Measurements from ENCODE around the gene DCTD.

DCTD gene

GRCh38 chr4:182917182-182918043, at the start of gene DCTD:
Gene DCTD, minus strand, starts transcription at chr4:182917386. Its CDS starts 1,818 bp downstream, at chr4:182915568.
- peak; percentile 47 for DNase-seq

GRCh38 chr4:182960746-182961145, 43.6 kb upstream of the DCTD start:
- DNase-seq: no peak

- no peak for DNase-seq
Observed at GRCh38 chr4:182960228-182960627, 43.0 kb upstream of the DCTD start.

GRCh38 chr4:182955411-182955810, 38.2 kb upstream of the DCTD start:
- DNase-seq: no peak

GRCh38 chr4:182944484-182945213, 27.5 kb upstream of the DCTD start:
- DNase-seq: no peak

- peak; percentile 14 for DNase-seq
Observed at GRCh38 chr4:182939680-182940079, 22.5 kb upstream of the DCTD start.

GRCh38 chr4:182938205-182938645, 21.0 kb upstream of the DCTD start:
- DNase-seq: peak; percentile 76

GRCh38 chr4:182937268-182938204, 20.4 kb upstream of the DCTD start:
- DNase-seq: no peak

- DNase-seq: no peak
Observed at GRCh38 chr4:182932651-182933050, 15.5 kb upstream of the DCTD start.

- DNase-seq: no peak
Observed at GRCh38 chr4:182931691-182932345, 14.6 kb upstream of the DCTD start.

- DNase-seq: no peak
Observed at GRCh38 chr4:182930889-182931288, 13.7 kb upstream of the DCTD start.

GRCh38 chr4:182929296-182929695, 12.1 kb upstream of the DCTD start:
- DNase-seq: no peak

GRCh38 chr4:182928061-182928460, 10.9 kb upstream of the DCTD start:
- DNase-seq: peak; percentile 11

GRCh38 chr4:182927505-182927904, 10.3 kb upstream of the DCTD start:
- no peak for DNase-seq

GRCh38 chr4:182925855-182926254, 8.7 kb upstream of the DCTD start:
- no peak for DNase-seq

- DNase-seq: peak; percentile 91
Observed at GRCh38 chr4:182925298-182925757, 8.1 kb upstream of the DCTD start.

- no peak for DNase-seq
Observed at GRCh38 chr4:182924497-182924896, 7.3 kb upstream of the DCTD start.

- DNase-seq: no peak
Observed at GRCh38 chr4:182923796-182924340, 6.7 kb upstream of the DCTD start.

GRCh38 chr4:182923366-182923765, 6.2 kb upstream of the DCTD start:
- no peak for DNase-seq

- DNase-seq: peak; percentile 71
Observed at GRCh38 chr4:182922501-182923284, 5.5 kb upstream of the DCTD start.

- no peak for DNase-seq
Observed at GRCh38 chr4:182921608-182922007, 4.4 kb upstream of the DCTD start.
